Stimulated activated naive CD8-positive, alpha-beta T cell treated with anti-CD3 and anti-CD28 coated beads, Interleukin-15, Interleukin-2, amounts not matched to agents 100 U/mL and 50 U/mL, for 24 hours (primary cell): ENCODE measurements around the gene FGFRL1.
A peak's percentile ranks its signal among the peaks of the same experiment; 100 is the strongest.

Experiments
- ATAC-seq: fragments of 150-1000 bp; cut with Tn5 transposase; one replicate; pipeline ENCODE4 v1.10.0; 2021
- DNase-seq: peaks from one replicate; pipeline ENCODE4 v3.0.0; 2021

The FGFRL1 gene

DNA sequence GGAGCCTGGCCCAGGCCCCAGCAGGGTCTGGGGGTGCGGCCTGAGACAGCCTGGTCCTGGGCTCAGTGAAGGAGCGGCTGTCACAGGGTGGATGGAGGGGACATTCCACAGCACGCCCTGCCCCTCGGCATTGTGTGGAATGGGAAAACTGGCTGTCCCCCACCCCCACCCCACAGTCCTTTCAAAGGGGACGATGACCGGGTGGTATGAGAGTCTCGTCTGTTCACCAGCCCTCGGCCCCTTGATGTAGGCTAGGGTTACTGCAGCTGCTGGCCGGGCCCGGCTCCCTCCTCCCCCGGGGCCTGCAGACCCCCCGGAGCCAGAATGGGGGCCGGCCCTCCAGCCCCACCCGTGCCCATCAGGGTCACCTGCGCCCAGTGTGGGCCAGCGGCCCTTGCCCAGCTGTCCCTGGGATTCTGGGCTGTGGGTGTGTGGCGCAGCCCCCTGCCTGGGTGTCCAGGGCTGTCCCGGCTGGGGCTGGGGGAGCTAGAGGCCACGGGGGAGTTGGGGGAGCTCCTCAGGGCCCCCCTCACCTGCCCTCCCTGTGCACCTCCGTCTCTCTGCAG, 11.7 kb downstream of the FGFRL1 start:
- ATAC-seq = no peak

DNA sequence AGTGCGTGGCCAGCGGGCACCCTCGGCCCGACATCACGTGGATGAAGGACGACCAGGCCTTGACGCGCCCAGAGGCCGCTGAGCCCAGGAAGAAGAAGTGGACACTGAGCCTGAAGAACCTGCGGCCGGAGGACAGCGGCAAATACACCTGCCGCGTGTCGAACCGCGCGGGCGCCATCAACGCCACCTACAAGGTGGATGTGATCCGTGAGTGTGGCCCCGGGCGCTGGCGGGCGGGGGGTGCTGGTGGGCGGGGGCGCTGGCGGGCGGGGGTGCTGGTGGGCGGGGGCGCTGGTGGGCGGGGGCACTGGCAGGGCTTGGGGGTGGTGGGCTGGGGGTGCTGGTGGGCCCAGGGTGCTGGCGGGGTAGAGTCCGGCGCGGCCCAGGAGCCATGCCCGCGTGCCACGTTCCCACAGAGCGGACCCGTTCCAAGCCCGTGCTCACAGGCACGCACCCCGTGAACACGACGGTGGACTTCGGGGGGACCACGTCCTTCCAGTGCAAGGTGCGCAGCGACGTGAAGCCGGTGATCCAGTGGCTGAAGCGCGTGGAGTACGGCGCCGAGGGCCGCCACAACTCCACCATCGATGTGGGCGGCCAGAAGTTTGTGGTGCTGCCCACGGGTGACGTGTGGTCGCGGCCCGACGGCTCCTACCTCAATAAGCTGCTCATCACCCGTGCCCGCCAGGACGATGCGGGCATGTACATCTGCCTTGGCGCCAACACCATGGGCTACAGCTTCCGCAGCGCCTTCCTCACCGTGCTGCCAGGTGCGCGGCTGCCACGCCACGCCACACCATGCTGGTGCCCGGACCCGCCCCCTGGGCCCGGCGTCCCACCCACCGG, 12.7 kb downstream of the FGFRL1 start:
- no peak for ATAC-seq
- DNase-seq = no peak

More for the DNA sequence above, 11.7 kb downstream of the FGFRL1 start:
- no peak for DNase-seq

DNA sequence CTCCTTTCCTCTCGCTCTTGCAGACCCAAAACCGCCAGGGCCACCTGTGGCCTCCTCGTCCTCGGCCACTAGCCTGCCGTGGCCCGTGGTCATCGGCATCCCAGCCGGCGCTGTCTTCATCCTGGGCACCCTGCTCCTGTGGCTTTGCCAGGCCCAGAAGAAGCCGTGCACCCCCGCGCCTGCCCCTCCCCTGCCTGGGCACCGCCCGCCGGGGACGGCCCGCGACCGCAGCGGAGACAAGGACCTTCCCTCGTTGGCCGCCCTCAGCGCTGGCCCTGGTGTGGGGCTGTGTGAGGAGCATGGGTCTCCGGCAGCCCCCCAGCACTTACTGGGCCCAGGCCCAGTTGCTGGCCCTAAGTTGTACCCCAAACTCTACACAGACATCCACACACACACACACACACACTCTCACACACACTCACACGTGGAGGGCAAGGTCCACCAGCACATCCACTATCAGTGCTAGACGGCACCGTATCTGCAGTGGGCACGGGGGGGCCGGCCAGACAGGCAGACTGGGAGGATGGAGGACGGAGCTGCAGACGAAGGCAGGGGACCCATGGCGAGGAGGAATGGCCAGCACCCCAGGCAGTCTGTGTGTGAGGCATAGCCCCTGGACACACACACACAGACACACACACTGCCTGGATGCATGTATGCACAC, 13.6 kb downstream of the FGFRL1 start:
- DNase-seq = no peak
- ATAC-seq = no peak

DNA sequence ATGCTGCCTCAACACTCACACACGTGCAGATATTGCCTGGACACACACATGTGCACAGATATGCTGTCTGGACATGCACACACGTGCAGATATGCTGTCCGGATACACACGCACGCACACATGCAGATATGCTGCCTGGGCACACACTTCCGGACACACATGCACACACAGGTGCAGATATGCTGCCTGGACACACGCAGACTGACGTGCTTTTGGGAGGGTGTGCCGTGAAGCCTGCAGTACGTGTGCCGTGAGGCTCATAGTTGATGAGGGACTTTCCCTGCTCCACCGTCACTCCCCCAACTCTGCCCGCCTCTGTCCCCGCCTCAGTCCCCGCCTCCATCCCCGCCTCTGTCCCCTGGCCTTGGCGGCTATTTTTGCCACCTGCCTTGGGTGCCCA, 14.7 kb downstream of the FGFRL1 start:
- DNase-seq (peak; percentile 65), ATAC-seq (peak; percentile 63)

DNA sequence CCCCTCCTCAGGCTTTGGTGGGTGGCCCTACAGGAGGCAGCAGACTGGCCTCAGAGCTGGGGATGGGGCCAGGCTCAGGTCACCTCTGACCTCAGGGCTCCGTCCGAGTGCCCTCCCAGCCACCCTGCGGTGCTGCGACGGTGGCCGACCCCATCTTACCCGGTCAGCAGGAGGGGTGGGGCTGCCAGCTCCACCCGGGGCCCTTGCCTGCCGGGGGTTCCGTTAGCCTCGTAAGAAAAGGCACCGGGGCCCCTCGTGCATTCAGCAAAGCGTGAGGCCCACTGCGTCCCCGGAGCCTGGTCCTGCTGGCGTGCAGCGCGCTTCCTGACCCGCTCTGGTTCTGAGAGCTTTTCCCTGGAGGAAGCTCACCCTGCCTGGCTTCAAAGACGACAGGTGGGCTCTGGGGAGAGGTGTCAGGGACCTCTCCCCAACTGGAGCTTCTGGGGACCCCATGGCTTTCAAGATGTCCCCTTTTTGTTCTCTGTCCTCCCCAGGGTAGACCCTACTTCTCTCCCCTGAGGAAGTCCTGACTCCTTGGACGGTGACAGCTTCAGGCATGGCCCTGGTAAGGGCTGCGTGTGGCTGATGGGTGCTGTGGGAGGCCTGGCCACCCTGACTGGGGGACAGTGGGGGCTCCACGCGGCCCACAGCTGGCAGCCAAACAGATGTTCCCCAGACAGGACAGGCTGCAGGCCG, 15.9 kb downstream of the FGFRL1 start:
- ATAC-seq = no peak
- DNase-seq = no peak

DNA sequence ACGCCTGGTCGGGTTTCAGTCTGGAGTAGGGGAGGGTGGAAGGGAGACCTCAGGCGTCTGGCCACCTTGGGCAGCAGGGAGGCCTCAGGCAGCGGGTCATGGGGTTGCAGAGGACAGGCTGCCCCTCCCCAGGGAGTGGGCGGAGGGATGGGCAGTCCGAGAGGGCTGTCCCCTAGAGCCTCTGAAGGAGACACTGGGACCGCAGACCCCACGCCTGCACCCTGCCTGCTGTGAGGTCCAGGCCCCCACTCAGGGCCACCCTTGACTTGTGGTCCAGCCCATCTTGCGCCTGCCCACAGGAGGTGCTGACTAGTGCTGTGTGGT, 16.5 kb downstream of the FGFRL1 start:
- ATAC-seq (no peak), DNase-seq (no peak)

DNA sequence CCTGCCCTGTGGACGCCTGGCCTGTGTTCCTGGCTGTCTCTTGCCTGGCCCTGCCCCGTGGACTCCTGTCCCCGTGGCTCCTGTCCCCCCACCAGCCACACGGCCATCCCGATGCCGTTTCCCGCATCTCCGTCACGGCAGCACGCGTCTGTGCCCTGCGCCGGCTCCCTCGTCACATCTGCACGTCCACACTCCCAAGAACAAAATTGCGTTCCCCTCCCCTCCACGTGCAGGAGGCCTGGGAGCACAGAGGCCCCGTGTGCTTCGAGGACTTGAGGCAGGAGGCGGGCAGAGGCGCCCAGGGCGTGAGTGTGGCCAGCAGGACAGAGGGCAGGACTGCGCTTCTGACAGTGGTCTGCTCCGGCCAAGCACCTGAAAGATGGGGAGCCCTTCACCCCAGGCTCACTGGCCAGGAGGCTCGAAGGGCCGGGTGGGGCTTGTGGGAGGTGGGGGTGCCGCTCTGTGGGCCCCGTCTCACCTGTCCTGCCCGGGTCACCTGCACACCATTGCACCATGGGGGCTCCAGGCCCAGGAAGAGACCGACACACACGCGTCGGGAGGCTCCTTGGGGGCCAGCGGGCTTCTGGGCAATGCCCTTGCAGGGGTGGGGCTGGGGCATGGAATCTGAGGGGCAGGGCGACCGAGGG, 17.3 kb downstream of the FGFRL1 start:
- ATAC-seq (no peak), DNase-seq (no peak)

DNA sequence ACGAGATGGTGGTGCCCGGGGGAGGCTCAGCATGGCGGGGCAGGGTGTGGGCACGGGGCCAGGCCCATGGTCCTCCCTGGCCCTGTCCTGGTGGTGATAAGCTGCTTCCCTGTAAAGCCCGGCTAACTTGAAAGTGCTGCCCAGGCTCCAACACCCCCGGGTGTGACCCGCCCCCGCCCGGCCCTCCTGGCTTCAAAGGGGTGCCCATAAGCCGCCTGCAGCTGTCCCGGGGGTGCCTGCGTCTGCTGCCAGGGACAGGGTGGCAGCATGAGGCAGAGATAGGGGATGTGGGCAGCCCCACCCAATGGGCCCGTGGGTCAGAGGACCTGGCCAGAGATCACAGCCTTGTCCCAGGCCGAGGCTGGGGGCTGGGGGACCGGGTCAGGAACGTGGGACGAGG, 18.1 kb downstream of the FGFRL1 start:
- ATAC-seq = no peak
- no peak for DNase-seq

DNA sequence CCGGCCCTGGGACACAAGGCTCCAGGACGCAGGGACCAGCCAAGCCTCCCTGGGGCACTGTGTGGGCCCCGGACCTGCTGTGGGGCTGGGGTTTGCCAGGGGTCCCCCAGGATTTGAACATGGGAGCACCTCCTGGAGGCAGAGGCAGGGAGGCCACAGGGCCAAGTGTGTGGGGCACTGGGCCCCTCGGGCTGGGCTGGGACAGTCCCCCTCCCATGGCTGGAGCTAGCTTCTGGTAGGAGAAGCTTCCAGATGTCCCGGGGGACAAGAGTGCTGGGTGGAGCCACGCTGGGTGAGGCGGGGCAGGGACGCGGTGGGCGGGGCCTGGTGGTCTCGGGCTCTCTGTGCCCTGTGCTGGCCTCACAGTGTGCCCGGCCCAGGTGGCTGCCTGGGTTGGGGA, 18.6 kb downstream of the FGFRL1 start:
- no peak for ATAC-seq
- no peak for DNase-seq

DNA sequence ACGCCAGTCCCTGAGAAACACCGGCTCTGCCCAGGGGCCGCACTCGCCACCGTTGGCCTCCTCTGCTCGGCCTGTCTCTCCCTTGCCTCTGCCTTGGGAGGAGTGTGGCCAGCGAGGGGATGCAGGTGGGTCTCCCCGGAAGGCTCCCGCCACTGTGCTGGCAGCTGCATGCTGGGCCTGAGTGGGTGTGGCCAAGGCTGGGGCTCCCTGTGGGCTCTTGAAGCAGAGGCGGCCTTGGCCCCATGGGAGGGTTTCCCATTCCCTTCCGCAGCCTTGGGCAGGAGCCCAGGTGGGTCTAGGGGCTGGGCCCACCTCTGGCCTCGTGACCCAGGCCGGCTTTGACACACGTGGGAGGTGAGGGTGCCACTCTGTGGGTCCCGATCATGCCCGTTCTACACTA, 19.1 kb downstream of the FGFRL1 start:
- ATAC-seq = no peak
- no peak for DNase-seq

DNA sequence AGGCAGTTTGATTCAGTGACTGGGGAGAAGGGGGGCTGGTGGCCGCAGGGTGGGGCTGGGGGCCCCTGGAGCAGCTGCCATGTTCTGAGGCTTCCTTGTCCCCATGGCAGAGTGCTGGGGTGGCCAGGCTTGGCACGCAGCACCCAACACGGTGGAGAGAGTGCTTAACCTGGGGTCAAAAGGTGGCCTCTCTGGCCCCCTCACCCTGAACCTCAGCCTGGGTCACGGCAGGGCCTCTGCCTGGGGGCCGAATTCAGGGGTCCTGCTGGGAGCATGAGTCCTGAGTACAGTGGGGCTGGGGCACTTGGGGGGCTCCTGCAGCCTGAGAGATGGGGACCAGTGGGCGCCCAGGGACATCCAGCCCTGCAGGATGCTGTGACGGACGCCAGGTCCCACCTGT, 19.9 kb downstream of the FGFRL1 start:
- ATAC-seq (no peak), DNase-seq (no peak)

DNA sequence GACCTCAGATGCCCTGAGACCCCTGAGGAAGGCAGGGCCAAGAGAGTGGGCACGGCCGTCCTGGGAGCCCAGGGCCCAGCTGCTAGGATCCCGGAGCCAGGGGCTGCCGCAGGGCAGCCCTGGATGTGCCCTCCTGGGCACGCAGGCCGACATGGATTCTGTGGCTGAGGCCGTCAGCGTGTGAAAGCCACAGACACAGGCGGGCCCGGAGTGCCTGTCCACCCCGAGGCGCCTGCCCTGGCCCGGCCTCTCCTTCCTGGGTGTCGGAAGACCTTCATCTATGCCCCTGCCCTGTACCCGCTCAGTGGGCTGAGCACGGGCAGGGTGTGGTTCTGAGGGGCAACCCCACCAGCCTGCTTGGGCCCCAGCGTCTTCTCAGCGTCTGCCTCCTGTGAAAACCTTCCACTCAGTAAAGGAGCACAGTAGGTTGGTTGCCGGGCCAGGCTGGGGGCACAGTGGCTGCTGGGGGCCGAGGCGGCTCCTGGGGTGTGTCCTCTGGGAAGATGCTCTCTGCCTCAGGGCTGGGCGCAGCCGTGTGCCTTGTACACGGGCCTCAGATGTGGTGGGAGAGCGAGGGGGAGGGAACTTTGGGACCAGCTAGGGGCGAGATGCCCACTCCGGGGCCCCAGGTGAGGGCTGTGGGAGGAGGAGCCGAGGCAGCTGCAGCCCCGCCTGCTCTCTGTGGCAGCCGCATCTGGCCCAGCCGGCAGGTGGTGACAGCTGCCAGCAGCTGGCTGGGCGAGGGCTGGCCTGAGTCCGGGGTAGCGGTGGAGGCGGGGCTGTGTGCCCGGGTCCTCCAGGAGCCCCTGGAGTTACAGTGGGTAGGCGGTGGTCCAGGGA, 20.8 kb downstream of the FGFRL1 start:
- ATAC-seq = no peak
- no peak for DNase-seq

DNA sequence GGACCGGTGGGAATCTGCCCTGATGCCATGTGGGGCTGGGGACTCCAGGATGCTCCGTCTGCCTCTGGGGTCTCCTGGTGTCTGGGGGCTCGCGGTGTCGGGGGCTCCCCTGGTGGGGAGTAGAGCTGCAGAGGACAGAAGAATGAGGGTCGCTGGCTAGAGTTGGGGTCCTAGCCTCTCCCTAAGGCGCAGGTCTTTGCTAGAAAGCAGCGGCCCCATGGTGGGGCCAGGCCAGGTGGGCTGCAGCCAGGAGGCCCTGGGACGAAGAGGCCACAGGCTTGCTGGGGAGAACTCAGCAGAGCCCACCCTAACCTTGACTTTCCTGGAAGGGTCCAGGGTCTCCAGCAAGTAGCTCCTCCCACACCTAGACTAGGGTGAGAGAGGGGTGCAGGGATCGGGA, 21.4 kb downstream of the FGFRL1 start:
- ATAC-seq = no peak
- no peak for DNase-seq

DNA sequence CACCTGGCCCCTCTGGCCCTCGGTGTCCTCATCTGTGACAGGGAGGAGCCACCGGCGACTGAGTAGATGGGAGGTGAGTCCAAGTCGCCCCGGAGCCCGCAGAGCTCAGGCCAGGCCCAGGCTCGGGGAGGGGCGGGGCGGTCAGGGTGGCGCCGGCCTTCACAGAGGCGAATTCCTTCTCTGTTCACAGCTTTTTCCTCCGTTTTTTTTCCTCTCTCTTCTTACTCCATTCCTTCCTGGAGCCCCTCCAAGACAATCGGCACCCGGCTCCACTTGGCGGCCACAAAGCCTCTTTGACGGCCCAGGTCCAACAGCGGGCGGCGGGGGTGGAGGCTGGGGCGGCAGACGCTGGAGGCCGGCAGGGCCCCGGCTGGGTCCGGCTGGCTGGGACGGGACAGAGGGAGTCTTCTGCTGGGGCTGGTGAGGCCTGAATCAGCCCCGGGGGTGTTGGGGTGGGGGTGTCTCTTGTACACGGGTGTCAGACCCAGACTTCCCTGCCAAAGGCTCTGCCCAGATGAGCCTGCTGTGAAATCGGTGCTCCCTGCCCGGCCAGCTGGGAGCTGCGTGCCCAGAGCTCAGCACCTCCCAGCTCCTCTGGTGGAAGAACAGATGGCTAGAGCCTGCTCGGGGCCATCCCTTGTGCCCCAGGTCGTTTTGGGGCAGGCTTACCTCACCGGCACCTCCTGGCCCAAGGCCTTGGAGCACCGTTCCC, 22.6 kb downstream of the FGFRL1 start:
- no peak for DNase-seq

DNA sequence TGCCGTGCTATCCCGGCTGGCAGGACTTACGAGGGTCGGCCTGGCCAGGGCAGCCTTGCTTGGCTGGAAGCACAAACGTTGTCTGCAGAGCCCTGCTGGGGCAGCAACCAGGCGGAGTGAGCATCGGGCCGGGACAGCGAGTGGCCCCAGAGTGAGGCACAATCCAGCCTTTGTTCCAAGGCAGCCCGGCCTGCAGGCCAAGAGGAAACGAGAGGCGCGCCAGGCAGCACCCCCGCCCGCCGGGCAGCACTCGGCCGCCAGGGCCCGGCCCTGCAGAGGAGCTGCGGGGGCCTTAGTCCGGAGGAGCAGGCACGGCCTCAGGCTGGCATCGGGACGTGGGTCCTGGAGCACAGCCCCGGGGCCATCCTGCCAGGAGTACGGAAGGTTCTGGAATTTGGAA, 24.1 kb downstream of the FGFRL1 start:
- ATAC-seq = no peak

More for the DNA sequence above, 22.6 kb downstream of the FGFRL1 start:
- ATAC-seq = no peak

DNA sequence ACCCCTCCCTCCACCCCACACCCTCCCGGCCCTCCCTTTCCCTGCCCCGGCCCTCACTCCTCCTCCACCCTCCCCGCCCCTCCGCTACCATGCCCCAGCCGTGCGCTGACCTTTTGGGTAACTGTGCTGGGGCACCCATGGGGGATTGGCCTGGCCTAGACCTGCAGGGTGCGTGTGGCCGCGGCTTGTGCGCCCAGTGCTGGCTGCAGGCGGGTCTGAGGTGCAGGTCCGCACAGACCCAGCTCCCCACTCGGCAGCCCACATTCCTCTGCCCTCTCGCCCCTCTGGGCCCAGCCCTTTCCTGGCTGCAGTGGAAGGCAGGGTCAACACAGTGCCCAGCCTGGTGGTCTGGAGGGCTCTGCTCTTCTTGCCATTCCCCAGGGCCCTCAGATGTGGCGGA, 24.7 kb downstream of the FGFRL1 start:
- DNase-seq = no peak
- no peak for ATAC-seq

More for the DNA sequence above, 24.1 kb downstream of the FGFRL1 start:
- no peak for DNase-seq

DNA sequence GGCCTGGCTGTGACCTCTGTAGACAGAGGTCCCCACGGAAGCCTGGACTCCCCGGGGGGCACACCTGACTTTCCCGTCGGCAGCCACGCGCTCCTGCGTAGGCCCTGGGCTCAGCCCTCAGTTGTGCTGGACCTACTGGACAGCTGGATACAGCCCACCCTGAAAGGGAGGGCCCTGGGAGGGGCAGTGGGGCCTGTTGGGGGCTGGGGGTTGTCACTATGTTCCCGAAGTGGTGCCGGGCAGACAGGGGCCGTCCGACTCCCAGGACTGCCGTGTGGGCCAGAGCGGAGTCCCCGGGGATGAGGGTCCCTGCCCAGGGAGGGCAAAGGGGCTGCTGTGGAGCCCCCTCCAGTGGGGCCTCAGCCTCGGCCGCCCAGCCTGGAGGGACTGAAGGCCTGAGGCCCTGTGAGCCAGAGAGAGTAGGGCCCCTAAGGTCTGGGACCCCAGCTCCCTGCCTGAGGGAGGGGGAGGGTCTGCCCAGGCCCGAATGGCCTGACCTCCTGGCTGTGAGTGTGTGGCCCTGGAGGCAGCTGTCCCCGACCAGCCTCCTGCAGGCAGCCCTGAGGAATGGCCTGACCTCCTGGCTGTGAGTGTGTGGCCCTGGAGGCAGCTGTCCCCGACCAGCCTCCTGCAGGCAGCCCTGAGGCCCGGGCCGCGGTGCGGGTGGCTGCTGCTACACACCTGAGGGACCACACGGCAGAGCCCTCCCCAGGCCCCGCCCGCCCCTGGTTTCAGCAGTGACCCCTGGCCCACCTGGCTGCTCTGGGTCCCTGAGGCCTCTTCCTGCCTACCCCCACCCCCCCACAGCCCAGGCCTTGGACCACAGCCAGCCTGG, 25.8 kb downstream of the FGFRL1 start:
- no peak for DNase-seq
- no peak for ATAC-seq

DNA sequence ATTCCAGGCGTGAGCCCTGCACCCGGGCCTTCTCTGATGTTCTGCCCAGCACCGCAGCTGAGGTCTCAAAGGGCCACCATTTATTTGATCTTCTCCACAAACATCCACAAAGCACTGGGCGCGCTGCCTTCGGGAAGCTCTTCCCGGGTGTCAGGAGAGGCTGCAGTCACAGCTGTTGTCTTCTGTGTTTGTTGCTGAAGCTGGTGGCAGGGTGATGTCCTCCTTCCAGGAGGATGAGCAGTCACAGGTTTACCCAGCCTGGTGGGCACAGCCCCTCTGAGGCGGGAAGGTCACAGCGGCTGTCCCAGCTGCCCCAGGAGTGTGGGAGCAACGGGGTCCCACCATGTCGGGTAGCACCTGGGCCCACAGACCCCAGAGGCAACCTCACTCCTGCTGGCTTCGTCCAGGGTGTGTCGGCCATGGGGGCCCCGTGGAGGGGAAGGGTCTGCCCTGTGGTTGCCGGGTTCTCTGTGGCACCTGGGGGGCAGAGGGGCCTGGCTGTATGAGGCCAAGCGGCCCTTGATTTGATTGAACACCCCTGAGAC, 27.6 kb downstream of the FGFRL1 start:
- DNase-seq = no peak
- no peak for ATAC-seq

DNA sequence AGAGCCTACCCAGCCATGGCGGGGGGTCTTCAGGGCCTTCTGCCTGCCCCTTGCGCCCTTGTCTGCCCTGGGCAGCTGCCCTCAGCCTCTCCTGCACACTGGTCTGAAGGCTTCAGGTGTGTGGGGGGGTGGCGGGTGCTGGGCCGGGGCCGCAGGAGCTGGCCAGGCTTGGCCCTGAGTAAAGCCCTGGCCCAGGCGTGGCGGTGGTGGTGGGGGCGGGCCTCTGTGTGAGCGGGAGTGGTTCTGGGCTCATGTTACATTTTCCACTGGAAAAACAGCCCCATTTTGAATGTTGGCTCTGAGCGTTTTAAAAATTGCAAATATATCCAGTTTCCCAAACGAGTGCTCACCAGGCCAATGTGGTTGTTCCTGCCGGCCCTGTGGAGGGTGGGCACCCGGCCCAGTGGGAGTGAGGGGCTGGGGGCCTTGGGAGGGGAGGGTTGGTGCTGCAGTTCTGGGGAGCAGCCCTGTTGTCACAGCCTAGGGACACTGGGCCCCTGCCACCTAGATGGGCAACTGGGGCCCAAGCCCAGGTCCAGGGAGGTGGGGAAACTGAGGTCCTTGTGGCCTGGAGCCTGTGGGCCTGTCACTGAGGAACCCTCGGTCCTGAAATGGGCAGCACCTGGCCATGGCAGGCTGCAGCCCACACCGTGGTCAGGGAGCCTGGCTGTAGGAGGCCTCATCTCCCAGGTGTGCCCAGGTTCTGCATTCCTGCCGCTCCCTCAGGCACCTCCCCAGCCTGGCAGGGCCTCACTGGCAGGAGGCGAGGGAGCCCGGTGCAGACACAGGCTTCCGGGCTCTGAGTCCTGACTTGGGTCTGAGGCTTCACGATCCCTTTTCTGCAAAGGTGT, 28.3 kb downstream of the FGFRL1 start:
- DNase-seq (no peak), ATAC-seq (no peak)
